Suprapubic skin (tissue), 4 donors: ENCODE data around the gene PCDH20.

Experiments used
- EP300 ChIP-seq: sonication (generic); formaldehyde crosslinking; IDR thresholded peaks from one replicate; pipeline ENCODE4 v1.6.1; 2017; ENCODE audit warnings: antibody characterized with exemption
- POLR2A ChIP-seq, 2 donors: fragments of 450-650 bp; IDR thresholded peaks; one replicate each; pipeline ENCODE4 v1.6.1; 2017; ENCODE audit warnings: antibody characterized with exemption in 2 of 2, mild to moderate bottlenecking in 2 of 2, moderate library complexity in 2 of 2
- POLR2AphosphoS5 ChIP-seq, 3 donors: sonication (generic); formaldehyde crosslinking; IDR thresholded peaks; one replicate each; pipeline ENCODE4 v1.6.1; 2017; ENCODE audit warnings: antibody characterized with exemption in 3 of 3
- TF ChIP-seq, protein P1 (sequence below), 2 donors: fragments of 200-600 bp in 1 of 2; fragments of 450-650 bp in 1 of 2; sonication (generic) in 1 of 2; IDR thresholded peaks; one replicate each; pipeline ENCODE4 v1.5.1; 2016 to 2019; ENCODE audit warnings: antibody characterized with exemption in 2 of 2, mild to moderate bottlenecking in 1 of 2, moderate library complexity in 1 of 2

DNA sequence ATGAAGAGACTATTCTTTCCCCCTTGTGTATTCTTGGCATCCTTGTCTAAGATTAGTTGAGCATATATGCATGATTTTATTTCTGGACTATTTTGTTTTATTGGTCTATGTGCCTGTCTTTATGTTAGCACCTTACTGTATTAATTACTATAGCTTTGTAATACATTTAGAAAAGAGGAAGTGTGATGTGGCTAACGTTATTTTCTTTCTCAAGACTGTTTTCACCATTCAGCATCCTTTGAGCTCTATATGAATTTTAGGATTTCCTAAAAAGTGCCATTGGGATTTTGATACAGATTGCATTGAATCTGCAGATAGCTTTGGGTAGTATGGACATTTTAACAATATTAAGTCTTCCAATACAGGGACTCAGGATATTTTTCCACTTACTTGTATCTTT lies 37.5 kb upstream of the PCDH20 start:
- TF ChIP-seq POLR2AphosphoS5 (IDR thresholded peaks at IDR 0.05) = no peak
- TF ChIP-seq, protein P1, sequence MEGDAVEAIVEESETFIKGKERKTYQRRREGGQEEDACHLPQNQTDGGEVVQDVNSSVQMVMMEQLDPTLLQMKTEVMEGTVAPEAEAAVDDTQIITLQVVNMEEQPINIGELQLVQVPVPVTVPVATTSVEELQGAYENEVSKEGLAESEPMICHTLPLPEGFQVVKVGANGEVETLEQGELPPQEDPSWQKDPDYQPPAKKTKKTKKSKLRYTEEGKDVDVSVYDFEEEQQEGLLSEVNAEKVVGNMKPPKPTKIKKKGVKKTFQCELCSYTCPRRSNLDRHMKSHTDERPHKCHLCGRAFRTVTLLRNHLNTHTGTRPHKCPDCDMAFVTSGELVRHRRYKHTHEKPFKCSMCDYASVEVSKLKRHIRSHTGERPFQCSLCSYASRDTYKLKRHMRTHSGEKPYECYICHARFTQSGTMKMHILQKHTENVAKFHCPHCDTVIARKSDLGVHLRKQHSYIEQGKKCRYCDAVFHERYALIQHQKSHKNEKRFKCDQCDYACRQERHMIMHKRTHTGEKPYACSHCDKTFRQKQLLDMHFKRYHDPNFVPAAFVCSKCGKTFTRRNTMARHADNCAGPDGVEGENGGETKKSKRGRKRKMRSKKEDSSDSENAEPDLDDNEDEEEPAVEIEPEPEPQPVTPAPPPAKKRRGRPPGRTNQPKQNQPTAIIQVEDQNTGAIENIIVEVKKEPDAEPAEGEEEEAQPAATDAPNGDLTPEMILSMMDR (IDR thresholded peaks at IDR 0.05) = no peak
- TF ChIP-seq EP300 = no peak
- no peak for TF ChIP-seq POLR2A (IDR thresholded peaks at IDR 0.05)
